ENCODE data around the gene PTMA. TPM values are rescaled to one million over a fixed set of nuclear protein-coding genes. Genes with fewer than 3 reads are reported as not detected.
A peak's percentile ranks its signal among the peaks of the same experiment; 100 is the strongest.

PTMA gene
- total and polyA plus RNA-seq, 9 of the 15 experiments (the other 6 are each of a cell fraction or from before 2014, with no cell fraction given): 429 to 2,322 (median 1,578) TPM

DNA sequence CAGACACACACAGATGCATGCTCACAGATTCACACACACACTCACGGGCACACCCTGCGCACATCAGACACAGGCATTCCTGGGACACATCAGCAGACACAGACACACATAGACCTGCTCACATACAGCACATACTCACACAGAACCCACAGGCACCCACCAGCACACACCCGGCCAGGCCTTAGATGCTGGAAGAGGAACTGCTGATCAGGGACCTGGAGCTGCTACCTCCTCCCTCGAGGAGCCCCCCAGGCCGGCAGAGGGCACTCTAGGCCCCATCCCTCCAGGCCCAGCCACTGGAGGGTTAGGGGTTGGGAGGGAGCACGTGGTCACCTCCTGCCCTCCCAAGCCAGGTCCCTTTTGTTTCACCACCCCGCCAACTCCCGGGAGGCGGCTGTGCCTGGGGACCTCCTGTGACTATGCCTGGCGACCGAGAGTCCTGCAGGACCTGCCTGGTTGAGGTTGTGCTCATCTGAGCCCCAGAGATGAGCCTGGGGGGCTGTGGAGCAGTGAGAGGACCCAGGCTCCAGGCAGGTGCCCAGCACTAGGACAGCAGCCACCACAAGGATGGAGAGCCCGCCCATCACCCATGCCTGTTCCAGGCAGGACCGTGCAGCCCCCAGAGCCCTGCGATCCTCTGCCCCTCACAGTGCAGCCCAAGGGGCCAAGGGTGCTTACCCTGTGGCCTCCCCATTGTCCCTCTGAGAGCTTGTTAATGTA, 21.0 kb upstream of the PTMA start (continued):
- TF ChIP-seq RAD21 (CRISPR knock-in tag; conservative IDR thresholded peaks at IDR 0.05 in 1 of 2, IDR thresholded peaks at IDR 0.05 in 1 of 2) (peak; percentile 48 to 62), SP2 (IDR thresholded peaks at IDR 0.05; ENCODE audit: extremely low read depth, low read depth, low read length, poor library complexity, severe bottlenecking) (peak; percentile 43), SMAD3 (CRISPR knock-in tag; conservative IDR thresholded peaks at IDR 0.05) (no peak), PYGO2 (tag; IDR thresholded peaks at IDR 0.05) (no peak), EP300 (IDR thresholded peaks at IDR 0.05; ENCODE audit: low read length) (no peak), ZBTB7A (IDR thresholded peaks at IDR 0.05; ENCODE audit: borderline replicate concordance, control insufficient read depth, low read depth, low read length) (peak; percentile 61), TBP (optimal IDR thresholded peaks at IDR 0.05; ENCODE audit: low read depth, low read length) (no peak), XRCC4 (IDR thresholded peaks at IDR 0.05; ENCODE audit: extremely low read depth, insufficient read depth, insufficient read length) (no peak), RBFOX2 (IDR thresholded peaks at IDR 0.05; ENCODE audit: low read depth, low read length) (peak; percentile 64), POLR2A (conservative IDR thresholded peaks at IDR 0.05) (0 out of 2 replicates have a peak, but pooled peaks have one; percentile 42), TAL1 (IDR thresholded peaks at IDR 0.05) (no peak), ZNF124 (CRISPR knock-in tag; IDR thresholded peaks at IDR 0.05) (no peak), MYC (IDR thresholded peaks at IDR 0.05; ENCODE audit: low read depth, low read length) (peak; percentile 98), MYC (CRISPR knock-in tag; IDR thresholded peaks at IDR 0.05; ENCODE audit: borderline replicate concordance, low read depth) (0 out of 2 replicates have a peak, but pooled peaks have one; percentile 58)
- TF ChIP-seq, protein P1, sequence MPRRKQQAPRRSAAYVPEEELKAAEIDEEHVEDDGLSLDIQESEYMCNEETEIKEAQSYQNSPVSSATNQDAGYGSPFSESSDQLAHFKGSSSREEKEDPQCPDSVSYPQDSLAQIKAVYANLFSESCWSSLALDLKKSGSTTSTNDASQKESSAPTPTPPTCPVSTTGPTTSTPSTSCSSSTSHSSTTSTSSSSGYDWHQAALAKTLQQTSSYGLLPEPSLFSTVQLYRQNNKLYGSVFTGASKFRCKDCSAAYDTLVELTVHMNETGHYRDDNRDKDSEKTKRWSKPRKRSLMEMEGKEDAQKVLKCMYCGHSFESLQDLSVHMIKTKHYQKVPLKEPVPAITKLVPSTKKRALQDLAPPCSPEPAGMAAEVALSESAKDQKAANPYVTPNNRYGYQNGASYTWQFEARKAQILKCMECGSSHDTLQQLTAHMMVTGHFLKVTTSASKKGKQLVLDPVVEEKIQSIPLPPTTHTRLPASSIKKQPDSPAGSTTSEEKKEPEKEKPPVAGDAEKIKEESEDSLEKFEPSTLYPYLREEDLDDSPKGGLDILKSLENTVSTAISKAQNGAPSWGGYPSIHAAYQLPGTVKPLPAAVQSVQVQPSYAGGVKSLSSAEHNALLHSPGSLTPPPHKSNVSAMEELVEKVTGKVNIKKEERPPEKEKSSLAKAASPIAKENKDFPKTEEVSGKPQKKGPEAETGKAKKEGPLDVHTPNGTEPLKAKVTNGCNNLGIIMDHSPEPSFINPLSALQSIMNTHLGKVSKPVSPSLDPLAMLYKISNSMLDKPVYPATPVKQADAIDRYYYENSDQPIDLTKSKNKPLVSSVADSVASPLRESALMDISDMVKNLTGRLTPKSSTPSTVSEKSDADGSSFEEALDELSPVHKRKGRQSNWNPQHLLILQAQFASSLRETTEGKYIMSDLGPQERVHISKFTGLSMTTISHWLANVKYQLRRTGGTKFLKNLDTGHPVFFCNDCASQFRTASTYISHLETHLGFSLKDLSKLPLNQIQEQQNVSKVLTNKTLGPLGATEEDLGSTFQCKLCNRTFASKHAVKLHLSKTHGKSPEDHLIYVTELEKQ (CRISPR knock-in tag; IDR thresholded peaks at IDR 0.05): no peak
- TF ChIP-seq, protein P2, sequence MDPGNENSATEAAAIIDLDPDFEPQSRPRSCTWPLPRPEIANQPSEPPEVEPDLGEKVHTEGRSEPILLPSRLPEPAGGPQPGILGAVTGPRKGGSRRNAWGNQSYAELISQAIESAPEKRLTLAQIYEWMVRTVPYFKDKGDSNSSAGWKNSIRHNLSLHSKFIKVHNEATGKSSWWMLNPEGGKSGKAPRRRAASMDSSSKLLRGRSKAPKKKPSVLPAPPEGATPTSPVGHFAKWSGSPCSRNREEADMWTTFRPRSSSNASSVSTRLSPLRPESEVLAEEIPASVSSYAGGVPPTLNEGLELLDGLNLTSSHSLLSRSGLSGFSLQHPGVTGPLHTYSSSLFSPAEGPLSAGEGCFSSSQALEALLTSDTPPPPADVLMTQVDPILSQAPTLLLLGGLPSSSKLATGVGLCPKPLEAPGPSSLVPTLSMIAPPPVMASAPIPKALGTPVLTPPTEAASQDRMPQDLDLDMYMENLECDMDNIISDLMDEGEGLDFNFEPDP (CRISPR knock-in tag; IDR thresholded peaks at IDR 0.05): no peak
- TF ChIP-seq, protein P3, sequence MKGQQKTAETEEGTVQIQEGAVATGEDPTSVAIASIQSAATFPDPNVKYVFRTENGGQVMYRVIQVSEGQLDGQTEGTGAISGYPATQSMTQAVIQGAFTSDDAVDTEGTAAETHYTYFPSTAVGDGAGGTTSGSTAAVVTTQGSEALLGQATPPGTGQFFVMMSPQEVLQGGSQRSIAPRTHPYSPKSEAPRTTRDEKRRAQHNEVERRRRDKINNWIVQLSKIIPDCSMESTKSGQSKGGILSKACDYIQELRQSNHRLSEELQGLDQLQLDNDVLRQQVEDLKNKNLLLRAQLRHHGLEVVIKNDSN (CRISPR knock-in tag; IDR thresholded peaks at IDR 0.05): peak; percentile 89
- TF ChIP-seq, protein P4, sequence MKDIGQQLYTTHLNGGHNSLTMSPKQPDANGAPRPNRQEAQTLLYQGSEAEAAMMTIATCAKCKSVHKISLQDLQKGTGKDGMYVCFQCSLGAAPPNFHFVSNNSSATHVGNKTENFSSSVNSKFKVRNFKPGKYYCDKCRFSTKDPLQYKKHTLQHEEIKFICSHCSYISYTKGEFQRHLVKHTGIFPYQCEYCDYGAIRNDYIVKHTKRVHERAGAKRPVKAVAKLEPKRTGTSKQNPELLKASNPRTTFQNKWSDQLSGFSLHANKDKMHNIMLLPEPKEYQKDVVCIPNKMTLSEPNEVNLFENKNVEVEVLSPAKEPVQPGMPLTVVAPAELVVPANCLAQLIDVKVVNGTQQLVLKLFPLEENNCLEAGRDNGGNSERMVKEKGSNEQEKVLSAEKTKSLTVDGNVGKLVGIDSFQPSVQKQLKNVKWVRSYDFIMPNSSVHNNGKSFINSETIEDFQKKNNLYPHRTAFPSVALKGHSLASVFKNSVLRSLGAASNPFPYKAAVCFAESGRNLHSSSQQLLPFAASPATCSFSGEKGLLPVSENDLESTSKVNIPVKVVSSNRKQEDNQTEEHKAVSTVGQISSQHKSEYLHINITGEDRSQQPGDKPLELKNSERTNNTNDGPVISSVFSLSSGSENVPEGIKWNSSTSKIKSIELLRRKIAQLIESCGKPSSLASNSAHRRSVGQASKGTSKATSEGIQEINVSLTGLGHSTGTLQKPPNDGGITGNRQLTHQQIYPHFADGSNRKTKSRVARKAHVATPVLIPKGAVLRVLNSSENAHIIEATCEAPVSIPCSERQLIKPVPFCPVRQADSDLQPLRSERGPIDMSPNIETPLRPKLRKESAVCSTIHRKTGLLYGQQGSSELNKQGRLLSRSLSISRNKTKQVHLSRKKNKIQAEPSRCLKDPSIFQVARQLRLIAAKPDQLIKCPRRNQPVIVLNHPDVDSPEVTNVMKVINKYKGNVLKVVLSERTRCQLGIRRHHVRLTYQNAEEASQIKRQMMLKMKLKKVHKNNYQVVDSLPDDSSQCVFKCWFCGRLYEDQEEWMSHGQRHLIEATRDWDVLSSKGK (CRISPR knock-in tag; IDR thresholded peaks at IDR 0.05): no peak

All from K562 (cell line).